Brain microvascular endothelial cell (primary cell): ENCODE measurements around the gene CCDC183.
"Not testable (repeated sequence)": the region's sequence is repeated elsewhere in the genome, so short reads cannot be mapped to it uniquely, and the experiment has no call there.

Experiments used
- DNase-seq: peaks from one replicate; pipeline ENCODE4 v3.0.0-alpha.2; 2020
- H3K27ac ChIP-seq: fragments of 250-450 bp; sonication (Bioruptor Pico); 2 replicates; pipeline ENCODE4 v1.5.1; 2020; ENCODE audit warnings: mild to moderate bottlenecking, moderate library complexity
- H3K27me3 ChIP-seq: fragments of 250-450 bp; sonication (Bioruptor Pico); replicated peaks from 2 replicates; pipeline ENCODE4 v1.5.1; 2020; ENCODE audit warnings: mild to moderate bottlenecking
- H3K36me3 ChIP-seq: fragments of 250-450 bp; sonication (Bioruptor Pico); replicated peaks from 2 replicates; pipeline ENCODE4 v1.5.1; 2020; ENCODE audit warnings: mild to moderate bottlenecking
- H3K4me3 ChIP-seq: 2 replicates; pipeline ENCODE4 v1.5.1; 2011; ENCODE audit warnings: low read depth, mild to moderate bottlenecking, control low read depth, low read length, moderate library complexity
- in situ Hi-C: cut with HindIII; loops from 2 replicates; pipeline ENCODE4 v1.10.0; 2017; ENCODE audit warnings: low sequenced_read_pairs, low pct_ligation_motif_present
- TF ChIP-seq, protein P1 (sequence below): IDR thresholded peaks from 2 replicates; pipeline ENCODE4 v1.5.1; 2011; ENCODE audit warnings: low read depth, mild to moderate bottlenecking, moderate library complexity, low read length, control low read depth, inconsistent platforms; ENCODE audit errors: missing control alignments

Gene CCDC183

DNA sequence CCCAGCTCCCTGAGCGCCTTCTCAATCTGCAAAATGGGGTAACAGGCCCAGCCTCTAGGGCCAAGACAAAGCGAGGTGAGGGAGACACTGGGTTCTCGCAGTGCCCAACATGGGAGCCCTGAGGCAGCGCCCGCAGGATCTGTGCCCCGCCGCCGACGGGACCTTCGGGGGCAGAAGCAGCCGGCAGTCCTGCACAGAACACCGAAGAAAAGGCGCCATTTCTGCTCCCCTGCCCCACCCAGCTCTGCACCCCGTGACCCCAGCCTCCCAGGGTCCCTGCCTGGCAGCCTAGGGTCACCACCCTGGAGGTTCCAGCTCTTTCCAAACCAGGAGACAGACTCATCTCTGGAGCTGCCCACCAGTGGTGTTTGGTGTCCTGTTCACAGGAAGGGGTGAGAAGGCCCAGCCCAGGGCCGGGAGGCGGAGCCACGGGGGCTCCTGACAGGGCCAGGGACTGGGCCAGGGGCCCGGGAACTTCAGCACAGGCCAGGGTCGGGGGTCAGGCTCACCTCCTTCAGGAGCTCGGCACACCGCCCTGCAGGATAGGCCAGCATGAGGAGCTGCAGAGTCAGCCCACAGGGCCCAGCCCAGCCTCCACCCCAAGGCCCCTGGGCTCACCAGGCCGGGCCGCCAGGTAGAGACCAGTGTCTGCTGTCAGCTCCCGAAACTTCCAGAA is 41.4 kb upstream of the CCDC183 start:
- H3K27ac ChIP-seq, result no peak overlapping the region
- no peak overlapping the region for H3K4me3 ChIP-seq
- no peaks in the 10 kb centered on the region for H3K36me3 ChIP-seq
- DNase-seq, result no peak
- in situ Hi-C loops, result no loop called here
- TF ChIP-seq, protein P1, sequence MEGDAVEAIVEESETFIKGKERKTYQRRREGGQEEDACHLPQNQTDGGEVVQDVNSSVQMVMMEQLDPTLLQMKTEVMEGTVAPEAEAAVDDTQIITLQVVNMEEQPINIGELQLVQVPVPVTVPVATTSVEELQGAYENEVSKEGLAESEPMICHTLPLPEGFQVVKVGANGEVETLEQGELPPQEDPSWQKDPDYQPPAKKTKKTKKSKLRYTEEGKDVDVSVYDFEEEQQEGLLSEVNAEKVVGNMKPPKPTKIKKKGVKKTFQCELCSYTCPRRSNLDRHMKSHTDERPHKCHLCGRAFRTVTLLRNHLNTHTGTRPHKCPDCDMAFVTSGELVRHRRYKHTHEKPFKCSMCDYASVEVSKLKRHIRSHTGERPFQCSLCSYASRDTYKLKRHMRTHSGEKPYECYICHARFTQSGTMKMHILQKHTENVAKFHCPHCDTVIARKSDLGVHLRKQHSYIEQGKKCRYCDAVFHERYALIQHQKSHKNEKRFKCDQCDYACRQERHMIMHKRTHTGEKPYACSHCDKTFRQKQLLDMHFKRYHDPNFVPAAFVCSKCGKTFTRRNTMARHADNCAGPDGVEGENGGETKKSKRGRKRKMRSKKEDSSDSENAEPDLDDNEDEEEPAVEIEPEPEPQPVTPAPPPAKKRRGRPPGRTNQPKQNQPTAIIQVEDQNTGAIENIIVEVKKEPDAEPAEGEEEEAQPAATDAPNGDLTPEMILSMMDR, result no peak
- H3K27me3 ChIP-seq, result no peaks in the 10 kb centered on the region

GRCh38 chr9:136755302-136756133 is 40.6 kb upstream of the CCDC183 start:
- DNase-seq, H3K4me3 ChIP-seq, H3K27me3 ChIP-seq, in situ Hi-C loops, H3K27ac ChIP-seq, H3K36me3 ChIP-seq: not testable (repeated sequence)

DNA sequence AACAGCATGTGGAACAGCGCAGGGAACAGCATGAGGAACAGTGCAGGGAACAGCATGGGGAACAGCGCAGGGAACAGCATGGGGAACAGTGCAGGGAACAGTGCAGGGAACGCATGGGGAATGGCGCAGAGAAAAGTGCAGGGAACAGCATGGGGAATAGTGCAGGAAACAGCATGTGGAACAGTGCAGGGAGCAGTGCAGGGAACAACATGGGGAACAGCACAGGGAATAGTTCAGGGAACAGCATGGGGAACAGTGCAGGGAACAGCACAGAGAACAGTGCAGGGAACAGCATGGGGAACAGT is 40.1 kb upstream of the CCDC183 start:
- in situ Hi-C loops, result no loop called here
- Histone ChIP-seq H3K27ac (no peak overlapping the region), H3K4me3 (no peak overlapping the region), H3K36me3 (no peaks in the 10 kb centered on the region), H3K27me3 (no peaks in the 10 kb centered on the region)
- no peak for DNase-seq
- TF ChIP-seq, protein P1, result no peak

GRCh38 chr9:136756836-136757235 is 39.3 kb upstream of the CCDC183 start:
- Histone ChIP-seq H3K27me3 (no peaks in the 10 kb centered on the region), H3K4me3 (no peak overlapping the region), H3K27ac (no peak overlapping the region), H3K36me3 (no peaks in the 10 kb centered on the region)
- TF ChIP-seq, protein P1, result no peak
- in situ Hi-C loops, result no loop called here
- DNase-seq, result no peak

- no peaks in the 10 kb centered on the region for H3K27me3 ChIP-seq
- H3K27ac ChIP-seq, result no peak overlapping the region
- no peaks in the 10 kb centered on the region for H3K36me3 ChIP-seq
- DNase-seq, result no peak
- in situ Hi-C loops, result no loop called here
- TF ChIP-seq, protein P1, result no peak
- H3K4me3 ChIP-seq, result no peak overlapping the region
These were observed 38.8 kb upstream of the CCDC183 start for GRCh38 chr9:136757328-136757727.

- DNase-seq, result no peak
- Histone ChIP-seq H3K27ac (no peak overlapping the region), H3K4me3 (no peak overlapping the region), H3K36me3 (no peaks in the 10 kb centered on the region), H3K27me3 (no peaks in the 10 kb centered on the region)
- in situ Hi-C loops, result no loop called here
- TF ChIP-seq, protein P1, result no peak
These were observed 38.4 kb upstream of the CCDC183 start for GRCh38 chr9:136757751-136758140.
